Lower leg skin (tissue), 3 donors: ENCODE data around the gene CDH13.

ENCODE experiments used
- POLR2A ChIP-seq, 2 donors: fragments of 450-650 bp; IDR thresholded peaks; one replicate each; pipeline ENCODE4 v1.6.1; 2016 to 2017; ENCODE audit warnings: antibody characterized with exemption in 2 of 2, mild to moderate bottlenecking in 1 of 2, moderate library complexity in 1 of 2
- TF ChIP-seq, protein P1 (sequence below), 3 donors: fragments of 450-650 bp; IDR thresholded peaks; one replicate each; pipeline ENCODE4 v1.5.1; 2016; ENCODE audit warnings: antibody characterized with exemption in 3 of 3, mild to moderate bottlenecking in 3 of 3, moderate library complexity in 2 of 3

DNA sequence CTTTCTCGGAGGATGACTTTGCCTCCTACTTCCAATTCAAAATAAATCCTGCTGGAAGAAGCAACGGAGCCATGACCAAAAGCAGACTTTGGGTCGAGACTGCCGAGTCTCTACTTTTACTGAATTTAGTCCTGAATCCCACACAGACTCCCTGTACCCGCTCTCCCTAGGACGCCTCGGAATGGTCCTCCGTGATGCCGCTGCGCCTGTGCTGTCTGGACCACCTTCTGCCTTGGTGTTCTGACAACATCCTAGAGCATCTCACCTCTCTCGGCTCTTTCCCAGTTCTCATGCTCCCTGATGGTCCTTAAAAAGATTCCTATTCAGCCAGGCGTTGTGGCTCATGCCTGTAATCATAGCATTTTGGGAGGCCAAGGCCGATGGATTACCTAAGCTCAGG is 999.9 kb downstream of the CDH13 start:
- TF ChIP-seq, protein P1, sequence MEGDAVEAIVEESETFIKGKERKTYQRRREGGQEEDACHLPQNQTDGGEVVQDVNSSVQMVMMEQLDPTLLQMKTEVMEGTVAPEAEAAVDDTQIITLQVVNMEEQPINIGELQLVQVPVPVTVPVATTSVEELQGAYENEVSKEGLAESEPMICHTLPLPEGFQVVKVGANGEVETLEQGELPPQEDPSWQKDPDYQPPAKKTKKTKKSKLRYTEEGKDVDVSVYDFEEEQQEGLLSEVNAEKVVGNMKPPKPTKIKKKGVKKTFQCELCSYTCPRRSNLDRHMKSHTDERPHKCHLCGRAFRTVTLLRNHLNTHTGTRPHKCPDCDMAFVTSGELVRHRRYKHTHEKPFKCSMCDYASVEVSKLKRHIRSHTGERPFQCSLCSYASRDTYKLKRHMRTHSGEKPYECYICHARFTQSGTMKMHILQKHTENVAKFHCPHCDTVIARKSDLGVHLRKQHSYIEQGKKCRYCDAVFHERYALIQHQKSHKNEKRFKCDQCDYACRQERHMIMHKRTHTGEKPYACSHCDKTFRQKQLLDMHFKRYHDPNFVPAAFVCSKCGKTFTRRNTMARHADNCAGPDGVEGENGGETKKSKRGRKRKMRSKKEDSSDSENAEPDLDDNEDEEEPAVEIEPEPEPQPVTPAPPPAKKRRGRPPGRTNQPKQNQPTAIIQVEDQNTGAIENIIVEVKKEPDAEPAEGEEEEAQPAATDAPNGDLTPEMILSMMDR (IDR thresholded peaks at IDR 0.05) = no peak
- no peak for TF ChIP-seq POLR2A (IDR thresholded peaks at IDR 0.05)
